Lower lobe of right lung (tissue), 2 donors: ENCODE results near the gene AIFM1. TPM values are rescaled to one million over a fixed set of nuclear protein-coding genes. Genes with fewer than 3 reads are reported as not detected.

Source experiments
- ATAC-seq, 2 donors: fragments of 200-7000 bp; cut with Tn5 transposase; one replicate each; pipeline ENCODE4 v1.9.1; 2020 to 2022; ENCODE audit warnings: mild to moderate bottlenecking in 2 of 2, moderate library complexity in 2 of 2
- DNase-seq: peaks from one replicate; pipeline ENCODE4 v3.0.0-alpha.2; 2020
- H3K27ac ChIP-seq: fragments of 200-600 bp; one replicate; pipeline ENCODE4 v1.8.0; 2022
- H3K27me3 ChIP-seq: fragments of 200-600 bp; one replicate; pipeline ENCODE4 v1.8.0; 2022; ENCODE audit warnings: low read depth
- H3K36me3 ChIP-seq: fragments of 200-600 bp; one replicate; pipeline ENCODE4 v1.8.0; 2022; ENCODE audit warnings: mild to moderate bottlenecking
- H3K4me1 ChIP-seq: fragments of 200-600 bp; one replicate; pipeline ENCODE4 v1.8.0; 2022
- H3K4me3 ChIP-seq: fragments of 200-600 bp; one replicate; pipeline ENCODE4 v1.8.0; 2022; ENCODE audit warnings: mild to moderate bottlenecking
- H3K9me3 ChIP-seq: fragments of 200-600 bp; one replicate; pipeline ENCODE4 v1.8.0; 2022
- intact Hi-C: fragments of 100-400 bp; cut with DNase I; formaldehyde crosslinking; loops from one replicate; pipeline ENCODE4 v1.11.0; 2022
- total RNA-seq: library from RNA; stranded (reverse); fragmentation: NEBNext Ultra II Directional; extraction: Animal tissue kit (Norgen Biotek cat#: 25700); gene quantifications from one replicate; pipeline ENCODE4 v1.2.1, GENCODE V29; 2021
- TF ChIP-seq, protein P1 (sequence below): fragments of 200-600 bp; IDR thresholded peaks from one replicate; pipeline ENCODE4 v1.8.0; 2022; ENCODE audit warnings: antibody characterized with exemption, mild to moderate bottlenecking
- donor health status: DM: no; HTN: yes; CAD: no; lungs with severe emphysema.

The AIFM1 gene
- total RNA-seq, 1 donor from 2014 or later = 23.1 TPM

DNA sequence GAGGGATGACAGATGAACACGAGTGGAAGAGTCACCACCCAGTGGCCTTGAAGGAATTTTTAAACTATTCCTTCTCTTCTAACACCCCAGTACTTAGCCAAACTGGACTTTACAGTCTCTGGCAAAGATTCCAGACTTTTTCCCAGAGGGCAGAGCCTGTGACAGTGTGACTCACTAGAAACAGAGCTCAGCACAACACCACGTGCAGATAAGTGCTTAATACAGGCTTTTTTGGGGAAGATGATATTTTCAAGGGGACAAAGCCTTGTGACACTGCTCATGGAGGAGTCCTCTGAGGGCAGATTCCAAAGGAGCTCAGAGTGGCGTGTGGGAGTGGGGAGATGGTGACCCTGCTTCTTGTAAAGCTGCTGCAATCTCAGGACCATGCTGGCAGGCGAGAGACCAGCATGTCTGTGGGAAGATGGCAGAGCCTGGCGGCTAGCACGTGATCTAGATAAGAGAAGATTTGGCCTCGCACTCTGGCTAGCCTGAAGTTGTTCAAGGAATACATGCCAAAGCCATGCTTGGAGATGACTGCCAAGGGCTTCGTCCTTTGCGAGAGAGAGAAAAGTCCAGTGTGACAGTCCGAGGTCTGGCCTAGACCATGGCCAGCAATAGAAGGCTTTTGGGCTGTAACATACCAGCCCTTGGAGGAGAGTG is 8.5 kb upstream of the AIFM1 start:
- H3K9me3 ChIP-seq = no peaks in the 10 kb centered on the region
- peak overlapping the region; percentile 56 for H3K27ac ChIP-seq
- H3K27me3 ChIP-seq = no peaks in the 10 kb centered on the region
- H3K4me1 ChIP-seq = peaks cover 17% of the 10 kb centered on the region
- H3K4me3 ChIP-seq = no peak overlapping the region
- intact Hi-C loops = no loop called here
- H3K36me3 ChIP-seq = no peaks in the 10 kb centered on the region
- TF ChIP-seq, protein P1, sequence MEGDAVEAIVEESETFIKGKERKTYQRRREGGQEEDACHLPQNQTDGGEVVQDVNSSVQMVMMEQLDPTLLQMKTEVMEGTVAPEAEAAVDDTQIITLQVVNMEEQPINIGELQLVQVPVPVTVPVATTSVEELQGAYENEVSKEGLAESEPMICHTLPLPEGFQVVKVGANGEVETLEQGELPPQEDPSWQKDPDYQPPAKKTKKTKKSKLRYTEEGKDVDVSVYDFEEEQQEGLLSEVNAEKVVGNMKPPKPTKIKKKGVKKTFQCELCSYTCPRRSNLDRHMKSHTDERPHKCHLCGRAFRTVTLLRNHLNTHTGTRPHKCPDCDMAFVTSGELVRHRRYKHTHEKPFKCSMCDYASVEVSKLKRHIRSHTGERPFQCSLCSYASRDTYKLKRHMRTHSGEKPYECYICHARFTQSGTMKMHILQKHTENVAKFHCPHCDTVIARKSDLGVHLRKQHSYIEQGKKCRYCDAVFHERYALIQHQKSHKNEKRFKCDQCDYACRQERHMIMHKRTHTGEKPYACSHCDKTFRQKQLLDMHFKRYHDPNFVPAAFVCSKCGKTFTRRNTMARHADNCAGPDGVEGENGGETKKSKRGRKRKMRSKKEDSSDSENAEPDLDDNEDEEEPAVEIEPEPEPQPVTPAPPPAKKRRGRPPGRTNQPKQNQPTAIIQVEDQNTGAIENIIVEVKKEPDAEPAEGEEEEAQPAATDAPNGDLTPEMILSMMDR = no peak
- ATAC-seq (peak; percentile 22 to 29), DNase-seq (no peak)

DNA sequence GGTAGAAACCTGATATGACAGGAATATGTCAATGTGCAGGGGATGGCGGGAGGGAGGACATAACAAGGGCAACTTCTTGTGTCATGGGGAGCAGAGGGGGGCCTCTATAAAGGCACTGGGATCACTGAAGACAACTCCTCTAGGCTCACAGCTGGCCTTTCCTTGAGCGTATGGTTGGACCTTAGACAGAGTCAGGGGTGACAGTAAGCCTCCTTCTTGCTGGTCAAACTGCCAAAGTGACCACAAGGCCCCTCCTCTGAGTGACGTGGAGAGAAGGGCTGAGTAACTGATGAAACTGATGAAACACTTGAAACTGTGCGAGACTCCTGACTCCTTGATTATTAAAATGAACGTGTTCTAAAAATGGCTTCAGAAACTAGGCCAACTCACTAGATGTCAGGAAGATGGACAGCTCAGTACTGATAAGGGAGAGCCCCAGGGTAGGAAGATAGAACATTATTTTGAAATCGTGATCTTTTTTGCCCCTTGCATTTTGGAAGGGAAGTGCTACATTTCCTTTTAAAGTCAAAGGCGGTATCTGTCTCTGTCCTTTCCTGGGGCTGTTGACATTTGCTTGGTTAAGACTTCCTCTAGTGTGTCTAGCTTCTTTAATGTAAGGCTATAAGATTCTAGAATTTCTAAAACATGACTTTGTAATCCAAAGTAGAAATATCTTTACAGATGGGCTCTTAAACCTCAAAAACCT is 7.7 kb upstream of the AIFM1 start:
- H3K27ac ChIP-seq = peak overlapping the region; percentile 56
- no peaks in the 10 kb centered on the region for H3K27me3 ChIP-seq
- no peak for DNase-seq
- peaks cover 17% of the 10 kb centered on the region for H3K4me1 ChIP-seq
- H3K36me3 ChIP-seq = no peaks in the 10 kb centered on the region
- peak; percentile 36 to 71 for ATAC-seq
- TF ChIP-seq, protein P1 = no peak
- intact Hi-C loops = no loop called here
- H3K9me3 ChIP-seq = no peaks in the 10 kb centered on the region
- peak overlapping the region; percentile 21 for H3K4me3 ChIP-seq

DNA sequence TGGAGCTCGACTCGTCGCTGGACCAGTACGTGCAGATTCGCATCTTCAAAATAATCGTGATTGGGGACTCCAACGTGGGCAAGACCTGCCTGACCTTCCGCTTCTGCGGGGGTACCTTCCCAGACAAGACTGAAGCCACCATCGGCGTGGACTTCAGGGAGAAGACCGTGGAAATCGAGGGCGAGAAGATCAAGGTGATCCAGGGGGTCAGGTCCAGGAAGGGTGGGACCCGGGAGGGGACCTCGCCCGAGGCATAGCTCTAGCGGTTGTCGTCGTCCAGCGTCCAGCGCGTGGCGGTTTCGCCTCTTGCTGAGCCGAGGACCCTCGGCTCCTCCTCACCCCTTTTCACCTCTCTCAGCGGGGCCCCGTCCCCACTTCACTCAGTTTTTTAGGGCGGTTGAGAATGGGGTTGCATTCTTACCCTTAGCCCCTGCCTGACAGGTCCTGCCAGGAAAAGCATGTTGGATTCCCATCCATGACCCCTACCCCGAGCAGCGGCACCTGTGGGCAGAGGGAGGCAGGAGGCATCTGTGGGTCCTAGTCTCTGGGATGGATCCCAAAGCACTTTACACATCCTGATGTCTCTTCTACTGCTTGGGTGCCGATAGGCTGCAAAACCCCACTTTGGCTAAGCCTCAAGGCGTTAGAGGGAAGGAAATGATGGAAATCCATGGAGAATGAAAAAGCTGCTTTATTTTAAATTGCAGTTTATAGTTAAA is 6.6 kb upstream of the AIFM1 start:
- Histone ChIP-seq H3K27ac (peak overlapping the region; percentile 56), H3K9me3 (no peaks in the 10 kb centered on the region), H3K4me1 (peaks cover 17% of the 10 kb centered on the region), H3K27me3 (no peaks in the 10 kb centered on the region), H3K4me3 (peak overlapping the region; percentile 58), H3K36me3 (no peaks in the 10 kb centered on the region)
- TF ChIP-seq, protein P1 = no peak
- DNase-seq (no peak), ATAC-seq (no peak)
- intact Hi-C loops = no loop called here

DNA sequence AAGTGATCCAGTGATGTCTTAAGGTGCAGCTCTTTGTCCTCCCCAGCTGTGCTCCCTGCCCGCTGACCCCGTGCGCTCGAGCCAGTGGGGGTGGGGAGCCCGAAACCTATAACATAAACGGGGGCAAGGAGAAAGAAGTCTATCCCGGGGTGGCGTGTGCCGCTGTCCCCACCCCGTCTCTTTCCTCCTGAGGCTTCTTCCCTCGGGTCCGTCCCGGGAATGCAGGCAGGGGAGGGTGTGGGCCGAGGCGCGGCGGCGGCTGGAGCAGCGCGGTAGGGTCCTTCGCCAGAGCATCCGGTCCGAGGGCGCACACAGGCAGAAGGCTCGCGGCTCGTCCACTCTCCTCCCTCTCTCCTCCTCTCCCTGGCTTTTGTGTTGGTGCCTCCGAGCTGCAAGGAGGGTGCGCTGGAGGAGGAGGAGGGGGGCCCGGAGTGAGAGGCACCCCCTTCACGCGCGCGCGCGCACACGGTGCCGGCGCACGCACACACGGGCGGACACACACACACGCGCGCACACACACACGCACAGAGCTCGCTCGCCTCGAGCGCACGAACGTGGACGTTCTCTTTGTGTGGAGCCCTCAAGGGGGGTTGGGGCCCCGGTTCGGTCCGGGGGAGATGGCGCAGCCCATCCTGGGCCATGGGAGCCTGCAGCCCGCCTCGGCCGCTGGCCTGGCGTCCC is 5.9 kb upstream of the AIFM1 start, which contains the start of gene RAB33A:
RAB33A (plus strand) TSS at position 517 of the 681 bp plus-strand sequence; CDS start at position 618, 101 bp downstream.
- H3K4me3 ChIP-seq = peak within 1 kb of the TSS; percentile 58
- peaks cover 23% of the 10 kb centered on the region for H3K4me1 ChIP-seq
- no peaks in the 10 kb centered on the region for H3K9me3 ChIP-seq
- H3K27me3 ChIP-seq = no peaks in the 10 kb centered on the region
- DNase-seq (peak; percentile 44), ATAC-seq (peak; percentile 52 to 73)
- intact Hi-C loops = no loop called here
- TF ChIP-seq, protein P1 = no peak
- no peaks in the 10 kb centered on the region for H3K36me3 ChIP-seq
- H3K27ac ChIP-seq = peak within 1 kb of the TSS; percentile 56

DNA sequence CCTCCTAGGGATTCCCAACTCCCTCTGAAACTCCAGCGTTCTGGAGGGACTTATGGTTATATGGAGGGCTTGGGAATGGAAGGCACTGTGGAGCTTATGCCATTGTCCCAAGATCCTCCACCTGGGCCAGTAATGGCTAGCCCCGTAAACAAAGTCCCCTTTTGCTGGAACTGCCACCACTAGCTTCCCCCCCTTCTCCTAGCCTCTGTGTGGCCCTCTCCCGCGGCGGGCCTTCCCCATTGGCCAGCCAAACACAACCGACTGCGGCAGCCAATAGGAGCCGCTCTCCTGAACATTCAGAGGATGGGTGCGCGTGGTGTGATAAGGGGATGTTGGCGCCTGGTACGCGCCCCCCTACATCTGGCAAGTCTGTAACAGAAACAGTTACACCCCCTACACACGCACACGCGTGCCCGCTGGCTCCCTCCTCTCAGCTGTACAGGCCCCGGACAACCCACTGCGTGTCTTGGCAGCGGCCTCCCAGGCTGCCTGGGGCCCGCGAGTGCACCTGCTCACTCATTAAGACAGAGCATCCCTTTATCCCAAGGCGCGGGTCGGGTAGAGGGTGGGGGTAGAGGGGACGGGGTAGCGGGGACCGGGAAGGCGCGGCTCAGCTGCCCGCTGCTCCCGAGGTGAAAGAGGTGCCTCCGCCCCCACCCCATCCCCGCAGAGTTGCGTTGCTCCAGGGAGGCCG is 5.3 kb upstream of the AIFM1 start:
- Histone ChIP-seq H3K36me3 (no peaks in the 10 kb centered on the region), H3K4me1 (peaks cover 25% of the 10 kb centered on the region), H3K9me3 (no peaks in the 10 kb centered on the region), H3K27ac (no peak overlapping the region), H3K27me3 (no peaks in the 10 kb centered on the region), H3K4me3 (peak overlapping the region; percentile 58)
- ATAC-seq = peak; percentile 60 to 68
- TF ChIP-seq, protein P1 = no peak
- DNase-seq = peak; percentile 56
- intact Hi-C loops = no loop called here
